PFSK-1 (cell line): ENCODE data around the gene ACTL7A.

Experiments used
- FOXP2 ChIP-seq: optimal IDR thresholded peaks from 2 replicates; pipeline ENCODE3; 2011; ENCODE audit warnings: borderline replicate concordance, control low read depth, inconsistent platforms; ENCODE audit not compliant: insufficient read depth; ENCODE audit errors: extremely low read length, extremely low read depth
- POLR2AphosphoS5 ChIP-seq: IDR thresholded peaks from 2 replicates; pipeline ENCODE4 v1.6.1; 2012; ENCODE audit warnings: low read depth, mild to moderate bottlenecking, control low read depth, low read length, moderate library complexity
- REST ChIP-seq, 2 experiments: IDR thresholded peaks; 2 replicates each; pipeline versions ENCODE4 v1.6.1 to v1.8.0; 2011 to 2012; ENCODE audit warnings: low read depth in 2 of 2, low read length in 2 of 2, control low read depth in 1 of 2, inconsistent platforms in 1 of 2, mild to moderate bottlenecking in 1 of 2, moderate library complexity in 1 of 2; ENCODE audit not compliant: insufficient read depth in 1 of 2
- SIN3A ChIP-seq: IDR thresholded peaks from 2 replicates; pipeline ENCODE4 v1.6.1; 2012; ENCODE audit warnings: mild to moderate bottlenecking, low read length, moderate library complexity, borderline replicate concordance; ENCODE audit not compliant: insufficient read depth
- TAF1 ChIP-seq: IDR thresholded peaks from 2 replicates; pipeline ENCODE4 v1.6.1; 2012; ENCODE audit warnings: low read length, control low read depth, borderline replicate concordance; ENCODE audit not compliant: insufficient read depth

ACTL7A gene

GRCh38 chr9:108861464-108861863, 602 bp upstream of the ACTL7A start:
- TF ChIP-seq SIN3A (no peak), REST (IDR thresholded peaks at IDR 0.05; ENCODE audit: insufficient read depth in 1 of 2, low read depth in 2 of 2, low read length in 2 of 2) (no peak), FOXP2 (no peak), TAF1 (no peak), POLR2AphosphoS5 (no peak)

- TF ChIP-seq SIN3A (no peak), REST (IDR thresholded peaks at IDR 0.05; ENCODE audit: insufficient read depth in 1 of 2, low read depth in 2 of 2, low read length in 2 of 2) (no peak), POLR2AphosphoS5 (no peak), FOXP2 (no peak), TAF1 (no peak)
These were observed 1.8 kb downstream of the ACTL7A start for GRCh38 chr9:108863891-108864290.

- TF ChIP-seq TAF1 (no peak), REST (IDR thresholded peaks at IDR 0.05; ENCODE audit: insufficient read depth in 1 of 2, low read depth in 2 of 2, low read length in 2 of 2) (no peak), FOXP2 (no peak), POLR2AphosphoS5 (no peak), SIN3A (no peak)
These were observed 2.4 kb downstream of the ACTL7A start for GRCh38 chr9:108864446-108864845.

GRCh38 chr9:108865037-108865436, 3.0 kb downstream of the ACTL7A start:
- no peak for TF ChIP-seq REST (IDR thresholded peaks at IDR 0.05; ENCODE audit: insufficient read depth in 1 of 2, low read depth in 2 of 2, low read length in 2 of 2)
- no peak for TF ChIP-seq SIN3A
- no peak for TF ChIP-seq TAF1
- TF ChIP-seq FOXP2: no peak
- no peak for TF ChIP-seq POLR2AphosphoS5

GRCh38 chr9:108866001-108866420, 3.9 kb downstream of the ACTL7A start:
- TF ChIP-seq REST (IDR thresholded peaks at IDR 0.05; ENCODE audit: insufficient read depth in 1 of 2, low read depth in 2 of 2, low read length in 2 of 2) (no peak), SIN3A (no peak), TAF1 (no peak), FOXP2 (no peak), POLR2AphosphoS5 (no peak)
